ENCODE data around the gene DYDC2.
A peak's percentile ranks its signal among the peaks of the same experiment; 100 is the strongest.

DNA sequence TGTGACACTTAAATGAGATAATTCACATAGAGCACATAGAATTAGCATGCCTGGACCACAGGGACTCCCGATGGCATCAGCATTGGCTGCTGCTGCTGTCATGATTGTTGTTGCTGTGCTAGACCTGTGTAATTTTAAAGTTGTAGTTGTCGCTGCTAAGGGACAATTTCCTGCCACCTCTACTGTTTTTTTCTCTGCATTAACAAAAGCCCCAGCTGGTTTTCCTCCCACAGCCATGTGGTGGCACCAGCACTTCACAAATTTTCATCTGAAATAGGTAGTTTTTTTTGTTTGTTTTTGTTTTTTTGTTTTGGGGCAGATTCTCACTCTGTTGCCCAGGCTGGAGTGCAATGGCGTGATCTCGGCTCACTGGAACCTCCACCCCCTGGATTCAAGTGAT, 26.4 kb downstream of the DYDC2 start:
- TF ChIP-seq, protein P1, sequence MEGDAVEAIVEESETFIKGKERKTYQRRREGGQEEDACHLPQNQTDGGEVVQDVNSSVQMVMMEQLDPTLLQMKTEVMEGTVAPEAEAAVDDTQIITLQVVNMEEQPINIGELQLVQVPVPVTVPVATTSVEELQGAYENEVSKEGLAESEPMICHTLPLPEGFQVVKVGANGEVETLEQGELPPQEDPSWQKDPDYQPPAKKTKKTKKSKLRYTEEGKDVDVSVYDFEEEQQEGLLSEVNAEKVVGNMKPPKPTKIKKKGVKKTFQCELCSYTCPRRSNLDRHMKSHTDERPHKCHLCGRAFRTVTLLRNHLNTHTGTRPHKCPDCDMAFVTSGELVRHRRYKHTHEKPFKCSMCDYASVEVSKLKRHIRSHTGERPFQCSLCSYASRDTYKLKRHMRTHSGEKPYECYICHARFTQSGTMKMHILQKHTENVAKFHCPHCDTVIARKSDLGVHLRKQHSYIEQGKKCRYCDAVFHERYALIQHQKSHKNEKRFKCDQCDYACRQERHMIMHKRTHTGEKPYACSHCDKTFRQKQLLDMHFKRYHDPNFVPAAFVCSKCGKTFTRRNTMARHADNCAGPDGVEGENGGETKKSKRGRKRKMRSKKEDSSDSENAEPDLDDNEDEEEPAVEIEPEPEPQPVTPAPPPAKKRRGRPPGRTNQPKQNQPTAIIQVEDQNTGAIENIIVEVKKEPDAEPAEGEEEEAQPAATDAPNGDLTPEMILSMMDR (IDR thresholded peaks at IDR 0.05; ENCODE audit: low read depth, low read length, missing input control), result peak; percentile 75
- TF ChIP-seq, protein P2, sequence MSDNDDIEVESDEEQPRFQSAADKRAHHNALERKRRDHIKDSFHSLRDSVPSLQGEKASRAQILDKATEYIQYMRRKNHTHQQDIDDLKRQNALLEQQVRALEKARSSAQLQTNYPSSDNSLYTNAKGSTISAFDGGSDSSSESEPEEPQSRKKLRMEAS (IDR thresholded peaks at IDR 0.05), result no peak
- TF ChIP-seq, protein P3, sequence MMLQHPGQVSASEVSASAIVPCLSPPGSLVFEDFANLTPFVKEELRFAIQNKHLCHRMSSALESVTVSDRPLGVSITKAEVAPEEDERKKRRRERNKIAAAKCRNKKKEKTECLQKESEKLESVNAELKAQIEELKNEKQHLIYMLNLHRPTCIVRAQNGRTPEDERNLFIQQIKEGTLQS (IDR thresholded peaks at IDR 0.05), result no peak
- TF ChIP-seq RAD21 (IDR thresholded peaks at IDR 0.05), result peak; percentile 89 to 91
- no peak for TF ChIP-seq YY1 (IDR thresholded peaks at IDR 0.05)
- no peak for TF ChIP-seq TAF1 (conservative IDR thresholded peaks at IDR 0.05)
- no peak for TF ChIP-seq RXRA (IDR thresholded peaks at IDR 0.05)
- no peak for TF ChIP-seq GABPA (IDR thresholded peaks at IDR 0.05 in 1 of 2, conservative IDR thresholded peaks at IDR 0.05 in 1 of 2)
